AG08396 (cell line): ENCODE measurements around the gene RRN3.
"Not testable (repeated sequence)": the region's sequence is repeated elsewhere in the genome, so short reads cannot be mapped to it uniquely, and the experiment has no call there.

Source experiments
- DNase-seq: peaks from one replicate; pipeline ENCODE4 v3.0.0; 2012; ENCODE audit warnings: low spot score, mixed read lengths

RRN3 gene

GRCh38 chr16:15027503-15028344 is 66.3 kb downstream of the RRN3 start:
- not testable (repeated sequence) for DNase-seq

GRCh38 chr16:15027051-15027450 is 67.0 kb downstream of the RRN3 start:
- not testable (repeated sequence) for DNase-seq

GRCh38 chr16:15025234-15025951 is 68.7 kb downstream of the RRN3 start:
- DNase-seq, result peak; percentile 27

- not testable (repeated sequence) for DNase-seq
Observed at GRCh38 chr16:15024858-15025199, 69.2 kb downstream of the RRN3 start.

GRCh38 chr16:15023381-15024077 is 70.5 kb downstream of the RRN3 start:
- DNase-seq, result not testable (repeated sequence)

- not testable (repeated sequence) for DNase-seq
Observed at GRCh38 chr16:15022194-15022593, 71.9 kb downstream of the RRN3 start.

GRCh38 chr16:15021429-15021828 is 72.6 kb downstream of the RRN3 start:
- DNase-seq, result not testable (repeated sequence)

GRCh38 chr16:15016951-15017580 is 77.0 kb downstream of the RRN3 start:
- DNase-seq, result not testable (repeated sequence)

GRCh38 chr16:15016354-15016753 is 77.7 kb downstream of the RRN3 start:
- DNase-seq, result not testable (repeated sequence)

GRCh38 chr16:15015671-15016070 is 78.4 kb downstream of the RRN3 start:
- not testable (repeated sequence) for DNase-seq

GRCh38 chr16:15012941-15013340 is 81.1 kb downstream of the RRN3 start:
- not testable (repeated sequence) for DNase-seq
